ENCODE results near the gene PHEX. TPM values are rescaled to one million over a fixed set of nuclear protein-coding genes. Genes with fewer than 3 reads are reported as not detected.

The PHEX gene
- polyA plus RNA-seq, 3 donors, result 0.03 TPM; not detected in 2

DNA sequence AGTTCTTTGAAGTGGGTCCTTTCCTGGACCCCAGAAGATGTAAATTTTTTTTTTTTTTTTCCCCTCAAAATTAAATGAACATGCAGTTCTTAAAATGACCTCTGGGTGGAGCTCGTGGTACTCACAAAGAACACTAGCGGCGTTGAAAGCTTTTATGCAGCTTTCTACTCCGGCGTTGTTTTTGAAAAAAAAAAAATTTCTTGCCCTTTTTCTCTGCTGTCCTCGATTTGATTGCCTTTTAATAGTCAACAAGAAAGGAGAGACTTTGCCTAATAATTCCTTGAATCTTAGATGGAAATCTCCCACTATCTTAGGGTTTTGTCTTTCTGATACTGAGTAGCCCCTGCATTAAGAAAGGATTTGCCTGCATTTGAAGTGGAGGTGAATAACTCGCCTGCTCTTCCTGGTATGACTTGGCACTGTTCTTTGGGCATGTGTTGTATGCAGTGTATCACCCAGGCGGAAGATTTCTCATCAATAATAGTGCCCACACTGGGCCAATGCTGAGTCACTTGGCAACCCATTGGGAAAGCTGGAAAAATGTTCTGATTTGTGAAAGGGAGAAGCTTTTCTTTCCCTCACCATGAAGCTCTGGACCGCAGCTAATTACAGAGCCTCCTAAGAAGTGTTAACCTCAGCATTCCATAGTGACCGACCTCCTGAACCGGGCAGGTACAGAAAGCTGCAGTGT, 104.0 kb downstream of the PHEX start:
- Histone ChIP-seq H3K79me2 (ENCODE audit: insufficient read depth, low read length) (no peaks in the 10 kb centered on the region), H3K4me2 (replicated peaks; ENCODE audit: extremely low read depth, low read length, poor library complexity, severe bottlenecking) (no peak overlapping the region), H3K27me3 (ENCODE audit: control insufficient read depth in 2 of 2, insufficient read depth in 2 of 2, low read length in 2 of 2) (peaks cover 0 to 3% of the 10 kb centered on the region in 2 donors), H3K27ac (ENCODE audit: low read depth in 1 of 2, low read length in 2 of 2) (no peak overlapping the region), H3K36me3 (replicated peaks in 1 of 2; ENCODE audit: control insufficient read depth in 1 of 2, insufficient read depth in 2 of 2, low read length in 2 of 2) (no peaks in the 10 kb centered on the region), H3K9ac (ENCODE audit: insufficient read depth, low read length, poor library complexity, severe bottlenecking) (no peak overlapping the region), H3K4me1 (ENCODE audit: control insufficient read depth in 1 of 2, insufficient read depth in 2 of 2, low read length in 2 of 2) (no peaks in the 10 kb centered on the region), H4K20me1 (ENCODE audit: insufficient read depth, low read length) (no peaks in the 10 kb centered on the region), H3K4me3 (replicated peaks in 1 of 3; ENCODE audit: low read depth in 2 of 3, low read length in 3 of 3) (no peak overlapping the region), H2AFZ (ENCODE audit: insufficient read depth, low read depth, low read length, poor library complexity, severe bottlenecking) (no peak overlapping the region), H3K9me3 (replicated peaks in 1 of 2; ENCODE audit: control insufficient read depth in 1 of 2, insufficient read depth in 1 of 2, low read length in 2 of 2) (no peaks in the 10 kb centered on the region)
- intact Hi-C loops (cut with micrococcal nuclease), result no loop called here
- 0% methylated on average over 3 of the region's 11 CpGs for WGBS (ENCODE audit: insufficient coverage)
- H3K9me3 Mint-ChIP-seq, result peaks cover 0 to 1% (median 0%) of the 10 kb centered on the region in 7 donors
- H3K4me1 Mint-ChIP-seq, result no peaks in the 10 kb centered on the region
- H3K4me3 Mint-ChIP-seq, result no peak overlapping the region
- TF ChIP-seq, protein P1, sequence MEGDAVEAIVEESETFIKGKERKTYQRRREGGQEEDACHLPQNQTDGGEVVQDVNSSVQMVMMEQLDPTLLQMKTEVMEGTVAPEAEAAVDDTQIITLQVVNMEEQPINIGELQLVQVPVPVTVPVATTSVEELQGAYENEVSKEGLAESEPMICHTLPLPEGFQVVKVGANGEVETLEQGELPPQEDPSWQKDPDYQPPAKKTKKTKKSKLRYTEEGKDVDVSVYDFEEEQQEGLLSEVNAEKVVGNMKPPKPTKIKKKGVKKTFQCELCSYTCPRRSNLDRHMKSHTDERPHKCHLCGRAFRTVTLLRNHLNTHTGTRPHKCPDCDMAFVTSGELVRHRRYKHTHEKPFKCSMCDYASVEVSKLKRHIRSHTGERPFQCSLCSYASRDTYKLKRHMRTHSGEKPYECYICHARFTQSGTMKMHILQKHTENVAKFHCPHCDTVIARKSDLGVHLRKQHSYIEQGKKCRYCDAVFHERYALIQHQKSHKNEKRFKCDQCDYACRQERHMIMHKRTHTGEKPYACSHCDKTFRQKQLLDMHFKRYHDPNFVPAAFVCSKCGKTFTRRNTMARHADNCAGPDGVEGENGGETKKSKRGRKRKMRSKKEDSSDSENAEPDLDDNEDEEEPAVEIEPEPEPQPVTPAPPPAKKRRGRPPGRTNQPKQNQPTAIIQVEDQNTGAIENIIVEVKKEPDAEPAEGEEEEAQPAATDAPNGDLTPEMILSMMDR (IDR thresholded peaks at IDR 0.05), result peak; percentile 66
- peaks cover 1 to 5% (median 5%) of the 10 kb centered on the region in 3 donors for H3K27me3 Mint-ChIP-seq (ENCODE audit: low read depth in 3 of 3)
- no peaks in the 10 kb centered on the region for H3K36me3 Mint-ChIP-seq
- DNase-seq, result peak in 2 of 3 donors; percentile 2 to 14
- H3K27ac Mint-ChIP-seq, result peak overlapping the region in 1 of 7 donors; percentile 45

DNA sequence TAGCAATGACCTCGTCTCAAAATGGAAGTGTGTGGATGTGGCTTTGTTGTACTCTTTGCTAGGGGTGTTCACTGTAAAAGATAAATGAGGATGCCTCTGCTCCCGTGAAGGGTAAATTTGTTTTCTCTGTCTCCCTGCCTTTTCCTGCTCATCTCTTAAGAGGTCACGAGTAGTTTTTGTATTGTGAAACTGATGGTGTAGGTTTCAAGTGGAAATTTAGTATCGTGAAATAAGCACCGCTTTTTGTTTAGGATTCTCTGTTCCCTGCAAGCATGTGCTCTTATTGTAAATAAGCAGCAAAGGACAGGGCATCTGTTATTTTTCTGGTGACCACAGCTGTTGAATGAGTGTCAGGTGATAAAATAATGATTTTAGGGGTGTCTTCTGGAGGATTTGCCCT, 104.6 kb downstream of the PHEX start:
- peaks cover 0 to 1% (median 0%) of the 10 kb centered on the region in 7 donors for H3K9me3 Mint-ChIP-seq
- intact Hi-C loops (cut with micrococcal nuclease), result no loop called here
- Histone ChIP-seq H3K27me3 (ENCODE audit: control insufficient read depth in 2 of 2, insufficient read depth in 2 of 2, low read length in 2 of 2) (peaks cover 0 to 3% of the 10 kb centered on the region in 2 donors), H3K4me2 (replicated peaks; ENCODE audit: extremely low read depth, low read length, poor library complexity, severe bottlenecking) (no peak overlapping the region), H3K4me3 (replicated peaks in 1 of 3; ENCODE audit: low read depth in 2 of 3, low read length in 3 of 3) (no peak overlapping the region), H3K4me1 (ENCODE audit: control insufficient read depth in 1 of 2, insufficient read depth in 2 of 2, low read length in 2 of 2) (no peaks in the 10 kb centered on the region), H2AFZ (ENCODE audit: insufficient read depth, low read depth, low read length, poor library complexity, severe bottlenecking) (no peak overlapping the region), H3K36me3 (replicated peaks in 1 of 2; ENCODE audit: control insufficient read depth in 1 of 2, insufficient read depth in 2 of 2, low read length in 2 of 2) (no peaks in the 10 kb centered on the region), H3K9me3 (replicated peaks in 1 of 2; ENCODE audit: control insufficient read depth in 1 of 2, insufficient read depth in 1 of 2, low read length in 2 of 2) (no peaks in the 10 kb centered on the region), H3K79me2 (ENCODE audit: insufficient read depth, low read length) (no peaks in the 10 kb centered on the region), H4K20me1 (ENCODE audit: insufficient read depth, low read length) (no peaks in the 10 kb centered on the region), H3K27ac (ENCODE audit: low read depth in 1 of 2, low read length in 2 of 2) (no peak overlapping the region), H3K9ac (ENCODE audit: insufficient read depth, low read length, poor library complexity, severe bottlenecking) (no peak overlapping the region)
- no peaks in the 10 kb centered on the region for H3K36me3 Mint-ChIP-seq
- TF ChIP-seq, protein P1 (IDR thresholded peaks at IDR 0.05), result no peak
- H3K27me3 Mint-ChIP-seq (ENCODE audit: low read depth in 3 of 3), result peaks cover 1 to 7% (median 5%) of the 10 kb centered on the region in 3 donors
- WGBS (ENCODE audit: insufficient coverage), result 100% methylated on average over 2 of the region's 5 CpGs
- H3K4me1 Mint-ChIP-seq, result no peaks in the 10 kb centered on the region
- DNase-seq, result no peak
- no peak overlapping the region for H3K4me3 Mint-ChIP-seq
- no peak overlapping the region for H3K27ac Mint-ChIP-seq
